OCI-LY7 (cell line): Measurements from ENCODE around the gene CARD19. TPM values are rescaled to one million over a fixed set of nuclear protein-coding genes. Genes with fewer than 3 reads are reported as not detected.

Source experiments
- BruUV-seq: library from RNA; stranded (reverse); fragments of 400-500 nt; replicated peaks from 2 replicates; lab custom pipeline; 2021; lab: Mats Ljungman, UMichigan
- CTCF ChIA-PET: fragments of 300-600 bp; sonication (Branson Sonifier 250); formaldehyde crosslinking; loops from one replicate; lab custom pipeline; 2022; ENCODE audit warnings: antibody characterized with exemption; ENCODE audit not compliant: unreplicated experiment; lab: Charles Lee
- POLR2A ChIA-PET: fragments of 300-600 bp; sonication (Branson Sonifier 250); formaldehyde crosslinking; loops from one replicate; lab custom pipeline; 2022; ENCODE audit warnings: antibody characterized with exemption; lab: Charles Lee
- DNase-seq: peaks from one replicate; pipeline ENCODE4 v3.0.0-alpha.2; 2015; ENCODE audit warnings: low spot score
- H2AFZ ChIP-seq: fragments of 200-600 bp; sonication (generic), shearing (Covaris generic); 2 replicates; pipeline ENCODE4 v1.6.1; 2014; ENCODE audit warnings: mild to moderate bottlenecking, antibody characterized with exemption, low read length, moderate library complexity
- H3K27ac ChIP-seq: fragments of 200-600 bp; sonication (generic); 2 replicates; pipeline ENCODE4 v1.5.1; 2014; ENCODE audit warnings: mixed run types, low read depth, mild to moderate bottlenecking, moderate library complexity, low read length, inconsistent platforms; ENCODE audit not compliant: poor library complexity, severe bottlenecking
- H3K36me3 ChIP-seq: fragments of 200-600 bp; sonication (generic); 2 replicates; pipeline ENCODE4 v1.6.1; 2014; ENCODE audit warnings: mild to moderate bottlenecking, antibody characterized with exemption, low read length, moderate library complexity, mixed read lengths; ENCODE audit not compliant: insufficient read depth
- H3K4me1 ChIP-seq: fragments of 200-600 bp; sonication (generic); 2 replicates; pipeline ENCODE4 v1.5.1; 2014; ENCODE audit warnings: mild to moderate bottlenecking, low read length; ENCODE audit not compliant: insufficient read depth, poor library complexity, severe bottlenecking
- H3K4me2 ChIP-seq: fragments of 200-600 bp; sonication (generic); 2 replicates; pipeline ENCODE4 v1.6.1; 2014; ENCODE audit warnings: mild to moderate bottlenecking, low read length
- H3K4me3 ChIP-seq: fragments of 200-600 bp; sonication (generic); 2 replicates; pipeline ENCODE4 v1.5.1; 2014; ENCODE audit warnings: mild to moderate bottlenecking, low read depth, low read length; ENCODE audit not compliant: poor library complexity, severe bottlenecking
- H3K79me2 ChIP-seq: fragments of 200-600 bp; sonication (generic); 2 replicates; pipeline ENCODE4 v1.6.1; 2016; ENCODE audit warnings: low read depth, mild to moderate bottlenecking, low read length, moderate library complexity, mixed read lengths; ENCODE audit not compliant: insufficient read depth
- H3K9me2 ChIP-seq: fragments of 200-600 bp; sonication (generic); 2 replicates; pipeline ENCODE4 v1.6.1; 2016; ENCODE audit warnings: mild to moderate bottlenecking, low read length, mixed read lengths; ENCODE audit not compliant: insufficient read depth
- H3K9me3 ChIP-seq: fragments of 200-600 bp; sonication (generic); 2 replicates; pipeline ENCODE4 v1.6.1; 2014; ENCODE audit warnings: mild to moderate bottlenecking, mixed run types, low read length, mixed read lengths
- H4K20me1 ChIP-seq: fragments of 200-600 bp; sonication (generic); 2 replicates; pipeline ENCODE4 v1.6.1; 2014; ENCODE audit warnings: mild to moderate bottlenecking, antibody characterized with exemption, low read length, moderate library complexity, mixed read lengths; ENCODE audit not compliant: insufficient read depth
- CTCF ChIP-seq: fragments of 200-600 bp; sonication (generic); conservative IDR thresholded peaks from 2 replicates; pipeline ENCODE4 v1.5.1; 2014; ENCODE audit warnings: mild to moderate bottlenecking, antibody characterized with exemption, low read length, moderate library complexity, mixed read lengths
- EZH2phosphoT487 ChIP-seq: fragments of 200-600 bp; sonication (generic); IDR thresholded peaks from 2 replicates; pipeline ENCODE4 v1.6.1; 2018; ENCODE audit warnings: low read depth, borderline replicate concordance, mild to moderate bottlenecking, mixed run types, antibody characterized with exemption, low read length, moderate library complexity, mixed read lengths
- intact Hi-C: fragments of 100-400 bp; cut with micrococcal nuclease; formaldehyde crosslinking; loops from one replicate; pipeline ENCODE4 v1.10.0; 2022; ENCODE audit not compliant: unreplicated experiment
- total RNA-seq, 2 experiments: library from RNA; depleted of rRNA in 1 of 2; stranded (reverse); fragments of >200 nt in 1 of 2; shearing (Covaris generic) in 1 of 2; gene quantifications; 2 replicates each; pipeline ENCODE4 v1.2.3, GENCODE V29; 2014 to 2022

CARD19 gene
- total RNA-seq, 2 experiments from 2014 or later, result 15.8 to 26.8 TPM

GRCh38 chr9:93057042-93057702 lies 38.8 kb upstream of the CARD19 start:
- Histone ChIP-seq H3K4me2 (peak overlapping the region; percentile 88), H3K9me2 (no peaks in the 10 kb centered on the region), H3K4me1 (peaks cover 62% of the 10 kb centered on the region), H3K36me3 (peaks cover 8% of the 10 kb centered on the region; the same call in 1 of the 2 replicates), H3K9me3 (no peaks in the 10 kb centered on the region), H4K20me1 (no peaks in the 10 kb centered on the region), H3K4me3 (no peak overlapping the region), H3K27ac (peak overlapping the region; percentile 95), H2AFZ (no peak overlapping the region; the same call in 1 of the 2 replicates), H3K79me2 (peaks cover 22% of the 10 kb centered on the region)
- TF ChIP-seq CTCF (no peak), EZH2phosphoT487 (no peak)
- CTCF ChIA-PET, result no interaction called here
- no TSS peak for BruUV-seq
- intact Hi-C loops, result no loop called here
- POLR2A ChIA-PET, result interaction anchor here (0.6 kb wide), 1 partner anchor 16 kb away, joined by 4 read pairs; no protein-coding TSS in a partner anchor
- peak; percentile 54 for DNase-seq

GRCh38 chr9:93057703-93058354 lies 38.2 kb upstream of the CARD19 start:
- H4K20me1 ChIP-seq, result no peaks in the 10 kb centered on the region
- H3K4me2 ChIP-seq, result peak overlapping the region; percentile 88
- BruUV-seq, result no TSS peak
- H3K4me3 ChIP-seq, result peak overlapping the region; percentile 79
- H3K36me3 ChIP-seq, result peaks cover 10% of the 10 kb centered on the region; the same call in 1 of the 2 replicates
- DNase-seq, result no peak
- H3K9me2 ChIP-seq, result no peaks in the 10 kb centered on the region
- intact Hi-C loops, result loop anchor here (1.0 kb wide), 2 partner anchors 30 to 94 kb away; no protein-coding TSS in a partner anchor
- no peaks in the 10 kb centered on the region for H3K9me3 ChIP-seq
- no peak for TF ChIP-seq EZH2phosphoT487
- no peak for TF ChIP-seq CTCF
- H2AFZ ChIP-seq, result peak overlapping the region; percentile 51
- H3K4me1 ChIP-seq, result peaks cover 69% of the 10 kb centered on the region
- peak overlapping the region; percentile 95 for H3K27ac ChIP-seq
- ChIA-PET CTCF (no interaction called here), POLR2A (no interaction called here)
- H3K79me2 ChIP-seq, result peaks cover 28% of the 10 kb centered on the region
